Activated gamma-delta T cell treated with Interleukin-2 at 50 U/mL for 16 hours (primary cell): ENCODE measurements around the gene CORT.
"Not testable (repeated sequence)": the region's sequence is repeated elsewhere in the genome, so short reads cannot be mapped to it uniquely, and the experiment has no call there.

Experiments used
- DNase-seq: peaks from one replicate; pipeline ENCODE4 v3.0.0-alpha.2; 2020

The CORT gene

GRCh38 chr1:10440305-10440704, 9.5 kb upstream of the CORT start:
- no peak for DNase-seq

GRCh38 chr1:10440794-10441193, 9.0 kb upstream of the CORT start:
- no peak for DNase-seq

- no peak for DNase-seq
Measured at GRCh38 chr1:10444248-10444647, 5.6 kb upstream of the CORT start.

GRCh38 chr1:10444795-10445397, 4.9 kb upstream of the CORT start:
- DNase-seq = no peak

GRCh38 chr1:10446790-10447422, 2.9 kb upstream of the CORT start:
- no peak for DNase-seq

GRCh38 chr1:10450156-10450814, 454 bp downstream of the CORT start:
- DNase-seq = no peak

- no peak for DNase-seq
Measured at GRCh38 chr1:10450836-10451235, 1.0 kb downstream of the CORT start.

- no peak for DNase-seq
Measured at GRCh38 chr1:10451287-10451686, 1.5 kb downstream of the CORT start.

GRCh38 chr1:10456048-10456447, 6.2 kb downstream of the CORT start:
- no peak for DNase-seq

GRCh38 chr1:10456661-10457060, 6.8 kb downstream of the CORT start:
- DNase-seq = no peak

- DNase-seq = not testable (repeated sequence)
Measured at GRCh38 chr1:10457462-10457861, 7.6 kb downstream of the CORT start.

GRCh38 chr1:10457875-10458274, 8.0 kb downstream of the CORT start:
- DNase-seq = no peak

GRCh38 chr1:10459184-10459583, 9.4 kb downstream of the CORT start:
- DNase-seq = no peak

GRCh38 chr1:10467078-10467477, 17.2 kb downstream of the CORT start:
- no peak for DNase-seq

GRCh38 chr1:10470043-10470442, 20.2 kb downstream of the CORT start:
- DNase-seq = no peak

- no peak for DNase-seq
Measured at GRCh38 chr1:10471411-10472219, 21.8 kb downstream of the CORT start.

GRCh38 chr1:10472220-10473144, 22.7 kb downstream of the CORT start, which contains the start of gene DFFA:
Gene DFFA, minus strand, starts transcription at chr1:10472529. Its CDS starts 71 bp downstream, at chr1:10472458.
- DNase-seq = peak; percentile 91

- DNase-seq = no peak
Measured at GRCh38 chr1:10473145-10473765, 23.4 kb downstream of the CORT start.

GRCh38 chr1:10474309-10474612, 24.4 kb downstream of the CORT start:
- not testable (repeated sequence) for DNase-seq

GRCh38 chr1:10474613-10475507, 25.0 kb downstream of the CORT start, which contains the start of gene PEX14:
Gene PEX14, plus strand, starts transcription at chr1:10474950. Its CDS starts 17 bp downstream, at chr1:10474967.
- peak; percentile 79 for DNase-seq

GRCh38 chr1:10475510-10475909, 25.7 kb downstream of the CORT start:
- DNase-seq = no peak
